GM12891 (cell line): Measurements from ENCODE around the gene FDX1.

ENCODE experiments used
- PAX5 ChIP-seq: IDR thresholded peaks from 2 replicates; pipeline ENCODE4 v1.6.1; 2011; ENCODE audit warnings: low read length, moderate library complexity, mild to moderate bottlenecking; ENCODE audit not compliant: insufficient read depth, severe bottlenecking
- POLR2A ChIP-seq: IDR thresholded peaks from 2 replicates; pipeline ENCODE4 v1.6.1; 2011; ENCODE audit warnings: low read depth, low read length, control low read depth
- POLR2AphosphoS5 ChIP-seq: IDR thresholded peaks from 2 replicates; pipeline ENCODE4 v1.6.1; 2011; ENCODE audit warnings: low read depth, low read length, control low read depth
- SPI1 ChIP-seq: IDR thresholded peaks from 2 replicates; pipeline ENCODE4 v1.6.1; 2011; ENCODE audit warnings: low read depth, low read length, control low read depth
- TAF1 ChIP-seq: IDR thresholded peaks from 2 replicates; pipeline ENCODE4 v1.6.1; 2011; ENCODE audit warnings: low read depth, low read length, control low read depth

DNA sequence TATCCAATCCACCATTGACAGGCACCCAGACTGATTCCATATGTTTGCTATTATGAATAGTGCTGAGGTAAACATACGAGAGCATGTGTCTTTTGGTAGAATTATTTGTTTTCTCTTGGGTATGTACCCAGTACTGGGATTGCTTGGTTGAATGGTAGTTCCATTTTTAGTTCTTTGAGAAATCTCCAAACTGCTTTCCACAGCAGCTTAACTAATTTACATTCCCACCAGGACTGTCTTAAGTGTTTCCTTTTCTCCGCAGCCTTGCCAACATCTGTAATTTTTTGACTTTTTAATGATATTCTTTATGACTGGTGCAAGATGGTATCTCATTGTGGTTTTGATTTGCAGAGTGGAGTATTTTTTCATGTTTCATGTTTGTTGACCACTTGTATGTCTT lies 8.3 kb downstream of the FDX1 start:
- TF ChIP-seq TAF1 (no peak), POLR2A (no peak), POLR2AphosphoS5 (no peak), SPI1 (no peak), PAX5 (no peak)
